HCT116 (cell line): ENCODE results near the gene KCNIP3.

Experiments used
- CTCF ChIP-seq, 3 experiments: fragments of 200-600 bp in 1 of 3; sonication (generic) in 1 of 3; IDR thresholded peaks in 2 of 3; conservative IDR thresholded peaks in 1 of 3; 2 replicates each; pipeline ENCODE4 v1.5.1; 2012 to 2017; ENCODE audit warnings: low read depth in 2 of 3, low read length in 2 of 3, antibody characterized with exemption in 1 of 3, borderline replicate concordance in 1 of 3, control low read depth in 1 of 3, mild to moderate bottlenecking in 1 of 3, mixed read lengths in 1 of 3, mixed run types in 1 of 3, moderate library complexity in 1 of 3; ENCODE audit not compliant: insufficient read depth in 1 of 3
- POLR2A ChIP-seq: IDR thresholded peaks from 2 replicates; pipeline ENCODE4 v1.7.0; 2011; ENCODE audit warnings: borderline replicate concordance; ENCODE audit not compliant: insufficient read depth, insufficient read length; ENCODE audit errors: extremely low read depth
- TCF7L2 ChIP-seq: IDR thresholded peaks from 2 replicates; pipeline ENCODE4 v1.7.0; 2011; ENCODE audit warnings: borderline replicate concordance, inconsistent platforms; ENCODE audit not compliant: insufficient read depth, insufficient read length; ENCODE audit errors: extremely low read depth
- YY1 ChIP-seq: IDR thresholded peaks from 2 replicates; pipeline ENCODE4 v1.6.1; 2011; ENCODE audit warnings: low read length, low read depth, moderate library complexity, mild to moderate bottlenecking; ENCODE audit not compliant: insufficient replicate concordance; ENCODE audit errors: extremely low read depth

GRCh38 chr2:95307878-95308277 lies 10.7 kb downstream of the KCNIP3 start:
- no peak for TF ChIP-seq POLR2A
- TF ChIP-seq YY1: no peak
- no peak for TF ChIP-seq CTCF (IDR thresholded peaks at IDR 0.05 in 2 of 3, conservative IDR thresholded peaks at IDR 0.05 in 1 of 3; ENCODE audit: borderline replicate concordance in 1 of 3, insufficient read depth in 1 of 3, low read depth in 2 of 3, low read length in 2 of 3)
- no peak for TF ChIP-seq TCF7L2
